NCI-H1694 (cell line): ENCODE data around the gene AOC3.
"Not testable (repeated sequence)": the region's sequence is repeated elsewhere in the genome, so short reads cannot be mapped to it uniquely, and the experiment has no call there.

Source experiments
- DNase-seq: peaks from one replicate; lab custom pipeline; 2025; lab: John Stamatoyannopoulos, UW

The AOC3 gene

GRCh38 chr17:42844271-42844670 is 6.7 kb upstream of the AOC3 start, which contains the start of gene AOC2:
Gene AOC2 (plus strand): TSS chr17:42844580. CDS start chr17:42844627, 47 bp downstream.
- no peak for DNase-seq

- no peak for DNase-seq
Measured at GRCh38 chr17:42844761-42845555, 6.0 kb upstream of the AOC3 start.

- no peak for DNase-seq
Measured at GRCh38 chr17:42845556-42845917, 5.5 kb upstream of the AOC3 start.

- no peak for DNase-seq
Measured at GRCh38 chr17:42845918-42846593, 4.9 kb upstream of the AOC3 start.

- DNase-seq, result no peak
Measured at GRCh38 chr17:42846594-42847280, 4.3 kb upstream of the AOC3 start.

GRCh38 chr17:42848093-42848492 is 2.9 kb upstream of the AOC3 start:
- DNase-seq, result no peak

GRCh38 chr17:42849031-42849430 is 2.0 kb upstream of the AOC3 start:
- DNase-seq, result no peak

GRCh38 chr17:42849451-42850181 is 1.4 kb upstream of the AOC3 start:
- DNase-seq, result no peak

- not testable (repeated sequence) for DNase-seq
Measured at GRCh38 chr17:42851371-42852240, 607 bp downstream of the AOC3 start.

- DNase-seq, result no peak
Measured at GRCh38 chr17:42852351-42852750, 1.4 kb downstream of the AOC3 start.

GRCh38 chr17:42853004-42853403 is 2.0 kb downstream of the AOC3 start:
- DNase-seq, result no peak

GRCh38 chr17:42853597-42853967 is 2.6 kb downstream of the AOC3 start:
- no peak for DNase-seq

- no peak for DNase-seq
Measured at GRCh38 chr17:42853968-42854790, 3.2 kb downstream of the AOC3 start.

- DNase-seq, result no peak
Measured at GRCh38 chr17:42855048-42855596, 4.1 kb downstream of the AOC3 start.

GRCh38 chr17:42856093-42856492 is 5.1 kb downstream of the AOC3 start:
- not testable (repeated sequence) for DNase-seq

- DNase-seq, result not testable (repeated sequence)
Measured at GRCh38 chr17:42856516-42856915, 5.5 kb downstream of the AOC3 start.

- DNase-seq, result no peak
Measured at GRCh38 chr17:42857389-42857788, 6.4 kb downstream of the AOC3 start.

- no peak for DNase-seq
Measured at GRCh38 chr17:42865638-42866094, 14.7 kb downstream of the AOC3 start.

GRCh38 chr17:42866216-42866615 is 15.2 kb downstream of the AOC3 start:
- DNase-seq, result no peak
